ENCODE measurements around the gene RASEF. TPM values are rescaled to one million over a fixed set of nuclear protein-coding genes. Genes with fewer than 3 reads are reported as not detected.

RASEF gene
- total and polyA plus RNA-seq, 2 of the 13 experiments (the other 11 are each of a cell fraction or from before 2014, with no cell fraction given), result 0.07 TPM; not detected in 1

DNA sequence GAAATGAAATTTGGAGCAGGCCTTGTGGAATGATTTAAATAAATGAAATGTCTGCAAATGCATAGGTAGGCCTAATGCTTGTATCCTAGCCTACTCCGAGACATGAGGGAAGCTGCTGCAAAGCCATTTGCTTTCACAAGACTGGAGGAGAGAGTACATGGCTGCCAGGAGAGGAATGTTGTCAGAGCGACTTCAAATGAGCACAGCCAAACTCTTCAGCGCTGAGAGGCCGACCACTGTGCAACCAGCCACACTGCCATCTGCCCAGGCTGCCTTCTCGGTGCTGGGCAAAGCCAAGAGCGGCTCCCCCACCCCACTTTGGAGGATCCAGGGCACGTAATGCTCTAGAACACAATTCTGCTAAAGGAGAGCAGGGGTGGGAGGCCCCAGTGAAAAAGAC, 122.6 kb downstream of the RASEF start:
- Histone ChIP-seq H3K9ac (ENCODE audit: insufficient read depth, low read depth, low read length) (no peak overlapping the region), H3K4me1 (ENCODE audit: insufficient read depth, low read length) (no peaks in the 10 kb centered on the region), H3K79me2 (ENCODE audit: insufficient read depth, low read length) (no peaks in the 10 kb centered on the region), H3K27me3 (ENCODE audit: control insufficient read depth in 1 of 2, insufficient read depth in 2 of 2, low read length in 2 of 2) (no peaks in the 10 kb centered on the region), H2AFZ (ENCODE audit: low read length) (no peak overlapping the region), H4K20me1 (ENCODE audit: insufficient read depth, low read length) (no peaks in the 10 kb centered on the region), H3K4me2 (ENCODE audit: low read depth, low read length) (no peak overlapping the region), H3K36me3 (replicated peaks in 1 of 2; ENCODE audit: control insufficient read depth in 1 of 2, insufficient read depth in 2 of 2, low read length in 2 of 2) (no peaks in the 10 kb centered on the region), H3K9me3 (ENCODE audit: low read length) (no peaks in the 10 kb centered on the region), H3K27ac (ENCODE audit: extremely low read length, insufficient read depth, low read length) (no peak overlapping the region), H3K4me3 (replicated peaks in 1 of 3; ENCODE audit: insufficient read depth in 1 of 3, low read depth in 2 of 3, low read length in 3 of 3) (no peak overlapping the region)
- FAIRE-seq, result no peak
- intact Hi-C loops (cut with micrococcal nuclease; ENCODE audit: unreplicated experiment) (no loop called here), in situ Hi-C loops (cut with HindIII; ENCODE audit: extremely low pct_ligation_motif_present, low pct_unique_long_range_greater_than_20kb) (no loop called here)
- BruUV-seq (replicated peaks), result no TSS peak
- ChIA-PET POLR2A (no interaction called here), CTCF (ENCODE audit: low intra/inter-chr PET ratio, low total read pairs) (no interaction called here)
- TF ChIP-seq RORA (CRISPR knock-in tag; IDR thresholded peaks at IDR 0.05) (no peak), SMYD3 (CRISPR knock-in tag; IDR thresholded peaks at IDR 0.05) (no peak), ZNF652 (CRISPR knock-in tag; IDR thresholded peaks at IDR 0.05; ENCODE audit: borderline replicate concordance, low read depth) (no peak), SP1 (IDR thresholded peaks at IDR 0.05) (no peak), SP1 (CRISPR knock-in tag; IDR thresholded peaks at IDR 0.05) (no peak), ZKSCAN1 (IDR thresholded peaks at IDR 0.05; ENCODE audit: low read length) (no peak), ZNF510 (CRISPR knock-in tag; IDR thresholded peaks at IDR 0.05; ENCODE audit: low read depth) (no peak), MAFG (CRISPR knock-in tag; IDR thresholded peaks at IDR 0.05) (no peak), POLR2AphosphoS2 (IDR thresholded peaks at IDR 0.05; ENCODE audit: low read depth, low read length) (no peak), SATB2 (CRISPR knock-in tag; IDR thresholded peaks at IDR 0.05) (no peak), ZSCAN21 (CRISPR knock-in tag; IDR thresholded peaks at IDR 0.05; ENCODE audit: borderline replicate concordance) (no peak)
- TF ChIP-seq, protein P1, sequence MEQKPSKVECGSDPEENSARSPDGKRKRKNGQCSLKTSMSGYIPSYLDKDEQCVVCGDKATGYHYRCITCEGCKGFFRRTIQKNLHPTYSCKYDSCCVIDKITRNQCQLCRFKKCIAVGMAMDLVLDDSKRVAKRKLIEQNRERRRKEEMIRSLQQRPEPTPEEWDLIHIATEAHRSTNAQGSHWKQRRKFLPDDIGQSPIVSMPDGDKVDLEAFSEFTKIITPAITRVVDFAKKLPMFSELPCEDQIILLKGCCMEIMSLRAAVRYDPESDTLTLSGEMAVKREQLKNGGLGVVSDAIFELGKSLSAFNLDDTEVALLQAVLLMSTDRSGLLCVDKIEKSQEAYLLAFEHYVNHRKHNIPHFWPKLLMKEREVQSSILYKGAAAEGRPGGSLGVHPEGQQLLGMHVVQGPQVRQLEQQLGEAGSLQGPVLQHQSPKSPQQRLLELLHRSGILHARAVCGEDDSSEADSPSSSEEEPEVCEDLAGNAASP (CRISPR knock-in tag; IDR thresholded peaks at IDR 0.05; ENCODE audit: borderline replicate concordance), result no peak
- TF ChIP-seq, protein P2, sequence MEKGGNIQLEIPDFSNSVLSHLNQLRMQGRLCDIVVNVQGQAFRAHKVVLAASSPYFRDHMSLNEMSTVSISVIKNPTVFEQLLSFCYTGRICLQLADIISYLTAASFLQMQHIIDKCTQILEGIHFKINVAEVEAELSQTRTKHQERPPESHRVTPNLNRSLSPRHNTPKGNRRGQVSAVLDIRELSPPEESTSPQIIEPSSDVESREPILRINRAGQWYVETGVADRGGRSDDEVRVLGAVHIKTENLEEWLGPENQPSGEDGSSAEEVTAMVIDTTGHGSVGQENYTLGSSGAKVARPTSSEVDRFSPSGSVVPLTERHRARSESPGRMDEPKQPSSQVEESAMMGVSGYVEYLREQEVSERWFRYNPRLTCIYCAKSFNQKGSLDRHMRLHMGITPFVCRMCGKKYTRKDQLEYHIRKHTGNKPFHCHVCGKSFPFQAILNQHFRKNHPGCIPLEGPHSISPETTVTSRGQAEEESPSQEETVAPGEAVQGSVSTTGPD (CRISPR knock-in tag; IDR thresholded peaks at IDR 0.05), result no peak
- TF ChIP-seq, protein P3, sequence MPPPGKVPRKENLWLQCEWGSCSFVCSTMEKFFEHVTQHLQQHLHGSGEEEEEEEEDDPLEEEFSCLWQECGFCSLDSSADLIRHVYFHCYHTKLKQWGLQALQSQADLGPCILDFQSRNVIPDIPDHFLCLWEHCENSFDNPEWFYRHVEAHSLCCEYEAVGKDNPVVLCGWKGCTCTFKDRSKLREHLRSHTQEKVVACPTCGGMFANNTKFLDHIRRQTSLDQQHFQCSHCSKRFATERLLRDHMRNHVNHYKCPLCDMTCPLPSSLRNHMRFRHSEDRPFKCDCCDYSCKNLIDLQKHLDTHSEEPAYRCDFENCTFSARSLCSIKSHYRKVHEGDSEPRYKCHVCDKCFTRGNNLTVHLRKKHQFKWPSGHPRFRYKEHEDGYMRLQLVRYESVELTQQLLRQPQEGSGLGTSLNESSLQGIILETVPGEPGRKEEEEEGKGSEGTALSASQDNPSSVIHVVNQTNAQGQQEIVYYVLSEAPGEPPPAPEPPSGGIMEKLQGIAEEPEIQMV (CRISPR knock-in tag; IDR thresholded peaks at IDR 0.05; ENCODE audit: low read depth), result no peak
- WGBS (ENCODE audit: low lambda C conversion rate), result 22% methylated on average over 5 of the region's 7 CpGs
- ATAC-seq, result no peak
- no peak for DNase-seq (ENCODE audit: low spot score)

Data from HepG2 (cell line).